ENCODE results near the gene ARHGAP10. TPM values are rescaled to one million over a fixed set of nuclear protein-coding genes. Genes with fewer than 3 reads are reported as not detected.
"Not testable (repeated sequence)": the region's sequence is repeated elsewhere in the genome, so short reads cannot be mapped to it uniquely, and the experiment has no call there.

The ARHGAP10 gene
- total RNA-seq, 1 donor from 2014 or later = 10.9 TPM

GRCh38 chr4:147790412-147790811 is 58.5 kb downstream of the ARHGAP10 start:
- H3K4me3 ChIP-seq (ENCODE audit: low read depth, low read length) = no peak overlapping the region
- DNase-seq (ENCODE audit: low read depth) = no peak
- no peak for TF ChIP-seq CTCF (conservative IDR thresholded peaks at IDR 0.05; ENCODE audit: low read depth, low read length)

- no peak for DNase-seq (ENCODE audit: low read depth)
- no peak for TF ChIP-seq CTCF (conservative IDR thresholded peaks at IDR 0.05; ENCODE audit: low read depth, low read length)
- H3K4me3 ChIP-seq (ENCODE audit: low read depth, low read length) = no peak overlapping the region
These were observed 59.5 kb downstream of the ARHGAP10 start for GRCh38 chr4:147791341-147791740.

- no peak for TF ChIP-seq CTCF (conservative IDR thresholded peaks at IDR 0.05; ENCODE audit: low read depth, low read length)
- DNase-seq (ENCODE audit: low read depth) = no peak
- no peak overlapping the region for H3K4me3 ChIP-seq (ENCODE audit: low read depth, low read length)
These were observed 60.0 kb downstream of the ARHGAP10 start for GRCh38 chr4:147791865-147792264.

- H3K4me3 ChIP-seq (ENCODE audit: low read depth, low read length) = peak overlapping the region; percentile 23
- no peak for TF ChIP-seq CTCF (conservative IDR thresholded peaks at IDR 0.05; ENCODE audit: low read depth, low read length)
- DNase-seq (ENCODE audit: low read depth) = no peak
These were observed 61.9 kb downstream of the ARHGAP10 start for GRCh38 chr4:147793569-147794313.

GRCh38 chr4:147794314-147794680 is 62.4 kb downstream of the ARHGAP10 start:
- no peak overlapping the region for H3K4me3 ChIP-seq (ENCODE audit: low read depth, low read length)
- DNase-seq (ENCODE audit: low read depth) = no peak
- no peak for TF ChIP-seq CTCF (conservative IDR thresholded peaks at IDR 0.05; ENCODE audit: low read depth, low read length)

GRCh38 chr4:147794787-147795413 is 63.0 kb downstream of the ARHGAP10 start:
- DNase-seq (ENCODE audit: low read depth) = no peak
- H3K4me3 ChIP-seq (ENCODE audit: low read depth, low read length) = no peak overlapping the region
- TF ChIP-seq CTCF (conservative IDR thresholded peaks at IDR 0.05; ENCODE audit: low read depth, low read length) = no peak

- not testable (repeated sequence) for H3K4me3 ChIP-seq (ENCODE audit: low read depth, low read length); DNase-seq (ENCODE audit: low read depth)
These were observed 67.2 kb downstream of the ARHGAP10 start for GRCh38 chr4:147799057-147799456.

Measured in epithelial cell of proximal tubule (primary cell).